Kidney epithelial cell (primary cell): ENCODE results near the gene PSPN. TPM values are rescaled to one million over a fixed set of nuclear protein-coding genes. Genes with fewer than 3 reads are reported as not detected.
A peak's percentile ranks its signal among the peaks of the same experiment; 100 is the strongest.

Experiments
- DNase-seq: peaks from one replicate; pipeline ENCODE4 v3.0.0-alpha.2; 2010; ENCODE audit warnings: low read depth
- H3K27me3 ChIP-seq: 2 replicates; pipeline ENCODE4 v1.6.0; 2011; ENCODE audit warnings: low read length; ENCODE audit not compliant: control insufficient read depth, insufficient read depth
- H3K36me3 ChIP-seq: 2 replicates; pipeline ENCODE4 v1.5.1; 2011; ENCODE audit warnings: low read length; ENCODE audit not compliant: control insufficient read depth, insufficient read depth
- H3K4me3 ChIP-seq: 2 replicates; pipeline ENCODE4 v1.5.1; 2011; ENCODE audit warnings: low read depth, mild to moderate bottlenecking, control low read depth, low read length
- total RNA-seq: library from RNA; depleted of rRNA; stranded (reverse); fragments of >200 nt; gene quantifications from 2 replicates; pipeline ENCODE4 v1.2.3, GENCODE V29; 2015
- TF ChIP-seq, protein P1 (sequence below): IDR thresholded peaks from 2 replicates; pipeline ENCODE4 v1.5.1; 2011; ENCODE audit warnings: mild to moderate bottlenecking, moderate library complexity, low read length, control low read depth, inconsistent platforms; ENCODE audit not compliant: insufficient read depth, poor library complexity, severe bottlenecking

PSPN gene
- total RNA-seq, 1 donor from 2014 or later: 1.5 TPM

DNA sequence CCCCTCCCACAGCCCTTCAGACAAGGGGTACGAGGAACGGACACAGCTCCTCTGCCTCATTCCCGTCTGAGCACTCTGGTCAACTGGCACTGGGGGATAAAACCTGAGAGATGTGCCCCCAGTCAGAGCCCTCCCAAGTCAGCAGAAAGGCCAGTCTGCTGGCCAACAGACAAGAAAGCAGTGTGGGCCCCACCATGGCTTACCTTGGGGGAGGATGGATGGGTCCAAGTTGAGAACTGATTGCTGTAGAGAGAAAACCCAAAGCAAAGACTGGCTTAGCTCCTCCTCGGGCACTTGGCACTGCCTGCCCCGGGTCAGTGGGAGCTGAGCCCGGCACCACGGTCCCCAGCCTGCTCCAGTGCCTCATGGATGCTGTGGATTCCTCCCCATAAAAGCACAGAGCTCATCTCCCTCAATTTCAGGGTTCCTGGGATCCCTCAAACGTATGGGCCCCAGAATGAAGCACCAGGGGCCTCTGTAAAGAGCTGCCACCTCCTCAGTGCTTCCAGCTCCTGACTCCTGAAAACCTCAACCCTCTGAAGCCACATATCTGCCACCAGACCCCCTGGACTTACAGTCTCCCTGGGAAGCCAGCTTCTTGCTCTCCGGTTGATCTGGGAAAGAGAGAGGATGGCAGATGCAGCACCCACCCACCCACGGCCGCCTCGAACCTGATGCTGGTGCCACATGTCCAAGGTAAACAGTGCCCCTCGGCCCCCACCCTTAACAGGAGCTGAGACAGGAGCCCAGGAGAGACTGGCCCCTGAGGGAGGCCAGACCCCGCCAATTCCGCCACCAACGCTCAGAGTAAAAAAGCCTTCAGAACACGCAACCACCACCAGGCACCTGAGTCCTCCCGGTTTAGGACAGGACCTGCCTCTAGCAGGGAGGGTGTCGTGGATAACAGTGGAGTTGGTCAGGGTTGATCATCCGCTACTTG is 45.6 kb upstream of the PSPN start:
- no peak for DNase-seq
- H3K27me3 ChIP-seq: no peaks in the 10 kb centered on the region
- TF ChIP-seq, protein P1, sequence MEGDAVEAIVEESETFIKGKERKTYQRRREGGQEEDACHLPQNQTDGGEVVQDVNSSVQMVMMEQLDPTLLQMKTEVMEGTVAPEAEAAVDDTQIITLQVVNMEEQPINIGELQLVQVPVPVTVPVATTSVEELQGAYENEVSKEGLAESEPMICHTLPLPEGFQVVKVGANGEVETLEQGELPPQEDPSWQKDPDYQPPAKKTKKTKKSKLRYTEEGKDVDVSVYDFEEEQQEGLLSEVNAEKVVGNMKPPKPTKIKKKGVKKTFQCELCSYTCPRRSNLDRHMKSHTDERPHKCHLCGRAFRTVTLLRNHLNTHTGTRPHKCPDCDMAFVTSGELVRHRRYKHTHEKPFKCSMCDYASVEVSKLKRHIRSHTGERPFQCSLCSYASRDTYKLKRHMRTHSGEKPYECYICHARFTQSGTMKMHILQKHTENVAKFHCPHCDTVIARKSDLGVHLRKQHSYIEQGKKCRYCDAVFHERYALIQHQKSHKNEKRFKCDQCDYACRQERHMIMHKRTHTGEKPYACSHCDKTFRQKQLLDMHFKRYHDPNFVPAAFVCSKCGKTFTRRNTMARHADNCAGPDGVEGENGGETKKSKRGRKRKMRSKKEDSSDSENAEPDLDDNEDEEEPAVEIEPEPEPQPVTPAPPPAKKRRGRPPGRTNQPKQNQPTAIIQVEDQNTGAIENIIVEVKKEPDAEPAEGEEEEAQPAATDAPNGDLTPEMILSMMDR: no peak
- H3K4me3 ChIP-seq: no peak overlapping the region
- no peaks in the 10 kb centered on the region for H3K36me3 ChIP-seq

DNA sequence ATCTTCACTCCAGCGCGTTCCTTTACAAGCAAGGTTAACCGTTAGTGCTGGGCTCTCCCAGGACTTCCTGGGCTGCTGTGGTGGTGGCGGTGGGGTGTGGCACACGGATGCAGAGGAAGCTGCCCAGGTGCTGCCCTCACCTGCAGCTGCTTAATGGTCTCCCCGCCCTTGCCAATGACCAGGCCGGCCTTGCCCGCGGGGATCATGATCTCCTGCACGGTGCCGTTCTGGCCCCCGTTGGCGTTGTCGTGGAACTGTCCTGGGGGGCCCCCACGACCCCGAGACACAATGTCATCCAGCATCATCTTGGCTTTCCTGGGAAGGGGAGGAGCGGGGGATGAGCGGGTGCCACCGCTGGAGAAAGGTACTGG is 42.8 kb upstream of the PSPN start:
- Histone ChIP-seq H3K4me3 (no peak overlapping the region), H3K36me3 (peaks cover 4% of the 10 kb centered on the region), H3K27me3 (no peaks in the 10 kb centered on the region)
- TF ChIP-seq, protein P1: no peak
- DNase-seq: no peak

DNA sequence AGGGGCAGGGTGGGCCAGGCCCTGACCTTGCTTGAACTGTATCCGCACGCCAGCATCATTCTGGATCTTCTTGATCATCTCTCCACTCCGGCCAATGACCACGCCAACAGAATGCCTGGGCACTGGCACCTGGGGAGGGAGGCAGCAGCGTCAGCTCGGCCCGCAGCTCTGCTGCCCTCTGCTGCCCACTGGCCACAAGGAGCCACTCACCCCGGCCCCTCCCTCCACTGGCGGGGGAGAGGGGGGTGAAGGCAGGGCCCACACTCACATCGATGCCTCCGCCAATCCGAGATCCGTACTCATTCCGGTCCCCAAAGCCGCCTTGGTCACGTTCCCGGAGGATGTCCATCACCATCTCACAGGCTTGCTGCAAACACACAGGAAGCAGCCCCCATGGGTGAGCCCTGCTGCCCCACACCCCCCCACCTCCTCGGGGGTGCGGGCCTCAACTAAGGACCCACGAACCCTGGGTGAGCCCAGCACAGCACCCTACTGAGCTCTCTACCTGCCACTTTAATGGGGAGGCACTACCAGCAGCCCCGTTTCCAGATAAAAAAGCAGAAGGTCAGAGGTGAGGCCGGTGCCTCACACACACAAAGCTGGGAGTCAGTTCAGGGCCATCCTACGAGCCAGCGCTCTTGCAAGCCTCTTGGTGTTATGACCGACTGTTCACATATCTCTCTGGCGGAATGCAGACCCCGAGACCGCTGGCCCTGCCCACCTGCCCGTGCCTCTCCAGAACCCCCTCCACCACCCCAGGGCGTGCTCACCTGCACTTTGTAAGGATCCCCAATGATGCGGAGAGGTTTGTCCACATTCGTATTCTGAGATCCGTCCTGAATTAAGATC is 42.2 kb upstream of the PSPN start:
- TF ChIP-seq, protein P1: peak; percentile 59

DNA sequence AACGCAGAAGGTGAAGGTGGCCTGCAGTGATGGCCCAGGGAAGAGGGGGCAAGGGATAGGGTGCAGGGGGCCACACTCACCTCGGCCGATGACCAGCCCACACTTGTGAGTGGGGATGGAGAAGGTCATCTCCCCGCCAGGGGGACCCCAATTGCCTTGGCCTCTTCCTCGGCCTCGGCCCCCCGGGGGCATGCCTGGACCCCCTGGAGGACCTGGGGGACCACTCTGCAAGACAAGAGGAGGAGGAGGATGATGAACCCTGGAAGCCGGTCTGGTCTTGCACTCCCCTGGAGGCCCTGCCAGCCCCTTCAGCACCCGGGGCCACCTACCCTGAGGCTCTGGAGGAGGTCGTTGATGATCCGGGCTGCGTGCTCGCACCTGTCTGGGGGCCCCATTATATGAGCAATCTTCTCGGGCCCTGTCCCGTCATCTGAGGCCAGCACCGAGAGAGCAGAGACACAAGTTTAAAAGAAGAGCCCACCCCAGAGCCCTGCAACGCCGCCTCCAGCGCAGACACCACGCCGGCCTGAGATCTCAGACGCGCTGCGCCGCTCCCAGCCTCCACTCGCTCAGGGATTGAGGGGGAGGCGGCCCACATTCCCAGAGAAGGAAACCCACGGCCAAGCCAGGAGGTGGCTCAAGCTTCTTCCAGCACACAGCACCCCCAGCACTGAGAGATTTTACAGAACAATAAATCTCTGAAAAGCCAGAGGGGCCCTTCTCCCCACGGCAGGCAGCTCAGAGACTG is 41.1 kb upstream of the PSPN start:
- peaks cover 4% of the 10 kb centered on the region for H3K36me3 ChIP-seq
- H3K27me3 ChIP-seq: no peaks in the 10 kb centered on the region
- DNase-seq: no peak
- H3K4me3 ChIP-seq: no peak overlapping the region
- TF ChIP-seq, protein P1: no peak

More for the DNA sequence above, 42.2 kb upstream of the PSPN start:
- H3K27me3 ChIP-seq: no peaks in the 10 kb centered on the region
- no peak overlapping the region for H3K4me3 ChIP-seq
- H3K36me3 ChIP-seq: peaks cover 4% of the 10 kb centered on the region
- no peak for DNase-seq

DNA sequence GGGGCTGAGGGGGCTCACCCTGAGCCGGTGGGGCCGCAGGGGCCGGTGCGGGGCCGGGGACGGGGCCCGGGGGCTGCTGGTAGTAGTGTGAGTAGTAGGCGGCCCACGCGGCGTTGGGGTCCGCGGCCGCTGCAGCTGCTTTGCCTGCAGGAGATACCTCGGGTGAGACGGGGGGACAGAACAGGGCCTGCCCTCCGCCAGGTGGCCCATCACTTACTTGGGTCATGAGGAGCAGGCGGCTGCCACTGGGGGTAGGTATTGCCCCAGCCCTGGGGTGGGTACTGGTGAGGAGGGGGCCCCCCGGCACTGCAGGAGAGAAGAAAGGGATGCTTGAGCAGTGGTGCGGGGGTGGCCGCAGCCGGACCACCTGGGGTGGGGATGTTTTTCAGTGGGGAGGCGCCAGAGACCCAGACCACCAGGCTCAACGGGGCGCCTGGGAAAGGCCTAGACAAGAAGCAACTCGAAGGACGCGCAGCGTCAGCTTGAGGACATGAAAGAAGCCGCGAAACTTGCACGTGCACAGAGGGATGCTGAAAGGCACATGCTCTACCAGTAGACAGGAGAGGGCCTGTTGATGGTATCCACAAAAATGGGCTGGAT is 40.0 kb upstream of the PSPN start:
- peaks cover 4% of the 10 kb centered on the region for H3K36me3 ChIP-seq

More for the DNA sequence above, 40.0 kb upstream of the PSPN start:
- no peak for DNase-seq
- TF ChIP-seq, protein P1: no peak
- H3K4me3 ChIP-seq: no peak overlapping the region
- no peaks in the 10 kb centered on the region for H3K27me3 ChIP-seq
